Measurements from ENCODE around the gene GLUD2.

- TF ChIP-seq CTCF (IDR thresholded peaks at IDR 0.05; ENCODE audit: control extremely low read depth in 1 of 3, insufficient read depth in 1 of 3, low read depth in 1 of 3, low read length in 3 of 3) (no peak), POLR2AphosphoS5 (IDR thresholded peaks at IDR 0.05; ENCODE audit: low read depth, low read length) (no peak), ZNF274 (IDR thresholded peaks at IDR 0.05; ENCODE audit: borderline replicate concordance, extremely low read depth, low read length) (no peak), SP4 (IDR thresholded peaks at IDR 0.05; ENCODE audit: low read length) (no peak), YY1 (IDR thresholded peaks at IDR 0.05; ENCODE audit: low read depth, low read length) (no peak), CHD1 (IDR thresholded peaks at IDR 0.05; ENCODE audit: low read depth, low read length) (no peak), CHD2 (IDR thresholded peaks at IDR 0.05; ENCODE audit: low read length) (no peak)
These were observed 4.7 kb downstream of the GLUD2 start for GRCh38 chrX:121052122-121052521.

Data from H1 (cell line).